HG03442 (cell line): ENCODE measurements around the gene TPRA1.
"Not testable (repeated sequence)": the region's sequence is repeated elsewhere in the genome, so short reads cannot be mapped to it uniquely, and the experiment has no call there.

ENCODE experiments used
- ATAC-seq: cut with Tn5 transposase; IDR thresholded peaks from one replicate; pipeline ENCODE4 v1.9.1; 2021; ENCODE audit warnings: mild to moderate bottlenecking, moderate library complexity; ENCODE audit not compliant: unreplicated experiment

Gene TPRA1

DNA sequence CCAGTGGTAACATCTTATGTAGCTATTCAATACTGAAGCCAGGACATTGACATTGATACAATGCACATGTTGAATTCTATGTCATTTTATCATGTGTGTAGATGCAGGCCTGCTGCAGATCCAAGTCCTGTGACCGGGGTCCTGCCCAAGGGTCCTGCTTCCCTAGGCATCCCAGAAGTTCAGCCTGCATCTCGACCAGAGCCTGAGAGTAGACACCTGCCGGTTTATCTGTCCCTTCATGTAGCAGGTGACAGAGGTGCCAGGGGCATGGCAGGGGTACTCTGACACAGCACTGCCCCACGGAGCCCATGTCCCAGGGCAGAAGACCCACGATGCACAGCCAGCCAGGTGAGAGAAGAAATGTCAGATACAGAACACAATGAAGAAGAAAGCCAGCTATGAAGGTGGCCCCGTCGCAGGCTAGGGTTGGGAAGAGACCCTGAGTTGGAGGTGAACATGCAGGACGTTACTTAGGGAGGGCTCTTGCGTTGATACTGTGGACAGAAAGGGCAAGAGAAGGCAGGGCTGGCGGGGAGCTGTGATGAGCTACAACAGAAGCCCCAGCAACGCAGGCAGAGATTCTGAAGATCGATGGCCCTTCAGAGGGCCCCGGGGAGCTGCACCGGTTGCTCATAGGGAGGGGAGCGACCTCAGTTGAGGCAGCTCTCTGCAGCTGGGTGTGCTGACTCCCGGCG is 51.0 kb downstream of the TPRA1 start:
- ATAC-seq, result no peak

DNA sequence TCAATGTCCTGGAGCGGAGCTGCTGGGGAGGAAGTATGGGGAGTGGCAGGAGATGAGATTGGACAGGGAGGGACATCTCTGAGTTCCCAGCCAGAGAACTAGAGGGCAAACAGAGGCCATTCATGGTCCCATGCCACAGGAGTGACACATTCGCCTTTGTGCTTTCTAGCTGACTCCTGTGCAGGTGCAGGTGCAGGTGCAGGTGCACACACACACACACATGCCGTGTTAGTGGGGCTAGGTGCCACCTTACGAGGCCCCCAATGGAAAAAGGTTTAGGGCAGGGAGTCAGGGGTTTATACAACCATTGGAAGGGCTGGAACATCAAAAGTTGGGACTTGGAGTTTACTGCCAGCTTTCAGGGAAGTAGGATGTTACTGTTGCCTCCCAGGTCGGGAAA is 52.0 kb downstream of the TPRA1 start:
- ATAC-seq, result no peak

DNA sequence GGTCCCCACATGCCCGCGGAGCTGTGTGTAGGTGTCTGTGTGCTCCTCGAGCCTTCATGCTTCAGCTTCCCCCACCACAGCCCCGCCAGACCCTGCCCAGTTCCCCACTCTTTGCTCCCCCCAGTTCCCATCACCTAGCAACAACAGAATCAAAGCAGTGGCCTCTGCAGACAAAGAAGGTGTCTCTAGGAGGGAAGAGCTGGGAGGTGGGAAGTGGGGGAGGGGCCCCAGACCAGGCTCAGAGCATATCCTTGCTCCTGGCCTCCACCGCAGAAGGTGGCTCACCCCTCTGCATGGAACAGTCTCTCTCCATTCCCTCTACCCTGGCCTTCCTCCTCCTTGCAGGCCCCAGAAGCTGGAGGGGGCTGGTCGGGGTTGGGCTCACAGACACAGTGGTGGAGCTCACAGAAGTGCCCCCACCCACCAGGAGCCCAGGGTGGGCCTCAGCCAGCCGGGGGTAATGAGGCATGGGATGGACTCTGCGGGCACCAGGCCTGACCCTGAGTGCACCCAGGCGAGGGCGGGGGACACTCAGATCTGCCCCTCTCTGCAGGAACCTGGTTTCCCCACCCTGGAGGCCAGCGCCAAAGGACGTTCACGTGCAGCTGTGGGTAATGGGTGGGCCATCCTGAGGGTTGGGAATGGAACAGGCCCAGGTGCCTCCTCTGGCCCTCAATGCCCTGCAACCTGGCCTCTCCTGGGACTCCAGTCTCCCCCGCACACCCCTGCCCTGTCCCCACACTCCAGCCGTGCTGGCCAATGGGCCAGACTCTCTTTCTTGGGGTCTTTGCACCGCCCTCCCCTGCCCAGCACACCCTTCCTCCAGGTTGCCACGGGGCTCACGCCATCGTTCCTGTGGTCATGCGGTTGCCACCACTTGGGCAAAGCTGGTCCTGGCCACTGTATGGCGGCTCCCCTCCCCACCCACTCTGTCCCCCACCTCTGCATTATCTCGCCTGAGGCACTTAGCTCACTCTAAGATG is 53.4 kb downstream of the TPRA1 start:
- no peak for ATAC-seq

DNA sequence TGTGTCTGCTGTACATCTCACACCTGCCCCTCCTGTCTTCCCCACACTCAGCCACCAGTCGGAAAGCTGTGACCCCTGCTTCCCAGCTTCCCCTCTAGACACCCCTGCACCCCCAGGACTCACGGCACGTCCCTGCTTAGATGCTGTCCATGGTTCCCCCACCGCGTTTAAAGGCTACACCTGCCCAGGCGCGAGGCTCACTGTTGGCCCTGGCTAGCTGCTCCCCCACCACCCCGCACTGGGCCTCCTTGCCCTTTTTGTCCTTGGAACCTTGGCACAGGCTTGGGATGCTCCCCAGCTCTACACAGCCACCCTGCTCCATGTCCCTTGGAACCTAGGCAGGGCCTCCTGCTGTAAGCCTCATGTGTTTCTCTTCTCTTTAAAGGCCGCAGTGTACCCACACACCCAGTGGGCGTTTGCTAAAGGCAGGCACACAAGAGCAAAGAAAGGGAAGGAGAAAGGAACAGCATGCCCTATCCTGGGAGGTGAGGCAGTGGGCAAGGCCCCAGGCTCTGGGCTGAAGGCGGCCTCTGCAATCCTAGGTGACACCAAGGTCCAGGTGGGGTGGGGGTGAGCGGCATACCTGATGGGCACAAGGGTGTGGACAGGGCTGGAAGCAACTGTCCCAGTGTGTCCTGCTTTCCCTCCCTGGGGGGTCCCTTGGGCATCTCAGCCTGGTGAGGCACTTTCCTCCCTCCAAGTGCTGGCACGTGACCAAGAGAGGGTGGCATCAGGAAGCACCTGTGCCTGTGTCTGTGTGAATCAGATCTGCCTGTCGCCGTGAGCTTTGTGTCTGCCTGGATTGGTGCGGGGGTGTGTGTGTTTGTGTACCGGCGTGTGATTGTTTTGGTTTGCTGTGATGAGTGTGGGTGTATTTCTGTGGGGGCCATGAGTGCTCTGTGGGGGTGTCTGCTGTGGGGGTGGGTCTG is 54.4 kb downstream of the TPRA1 start:
- no peak for ATAC-seq

DNA sequence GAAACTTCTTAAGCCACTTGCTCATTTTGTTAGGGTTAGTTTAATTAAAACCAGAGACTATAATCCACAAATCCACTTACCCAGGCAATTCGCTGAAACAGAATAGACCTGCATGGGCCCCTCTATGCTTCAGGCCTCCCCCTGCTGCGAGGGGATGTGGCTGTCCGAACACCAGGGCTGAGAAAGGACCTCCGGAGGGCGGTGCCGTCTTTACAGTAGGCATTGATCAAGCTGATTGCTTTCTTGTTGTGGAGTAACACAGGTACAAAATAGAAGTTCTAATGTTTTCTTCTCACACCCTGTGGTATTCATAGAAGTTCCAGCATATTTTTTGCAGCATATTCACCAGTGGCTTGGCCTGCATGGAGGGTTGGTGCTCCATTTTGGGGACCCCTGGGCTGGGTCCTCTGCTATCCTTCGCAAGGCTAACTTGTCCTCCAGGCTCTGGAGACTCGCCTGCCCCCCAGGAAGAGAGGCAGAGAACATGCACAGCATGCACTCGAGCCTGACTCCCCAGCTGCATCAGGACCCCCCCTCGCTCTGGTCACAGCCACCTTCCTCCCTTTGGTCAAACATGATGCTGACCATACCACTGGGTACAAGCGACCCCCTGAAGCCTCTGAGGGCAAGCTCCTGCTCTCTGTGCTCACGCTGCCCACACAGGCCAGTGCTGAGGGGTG is 55.3 kb downstream of the TPRA1 start:
- no peak for ATAC-seq

DNA sequence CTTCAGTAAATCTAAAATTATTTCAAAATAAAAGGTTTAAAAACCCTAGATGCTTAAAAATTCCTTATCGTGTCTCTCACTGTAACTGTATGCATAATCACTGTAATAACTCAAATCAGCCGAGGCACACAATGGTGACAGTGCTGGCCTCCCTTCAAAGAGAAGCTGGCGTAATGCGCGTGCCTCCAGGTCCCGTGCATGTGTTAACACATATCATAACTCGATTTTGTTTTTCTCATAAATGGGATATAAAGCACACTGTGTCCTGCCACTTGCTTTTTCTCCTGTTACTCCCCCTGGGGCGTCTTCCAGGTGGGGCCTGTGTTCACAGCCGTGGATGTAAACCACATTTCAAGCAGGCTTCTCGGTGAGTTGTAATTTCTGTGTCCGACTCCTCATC is 56.0 kb downstream of the TPRA1 start:
- ATAC-seq, result no peak

DNA sequence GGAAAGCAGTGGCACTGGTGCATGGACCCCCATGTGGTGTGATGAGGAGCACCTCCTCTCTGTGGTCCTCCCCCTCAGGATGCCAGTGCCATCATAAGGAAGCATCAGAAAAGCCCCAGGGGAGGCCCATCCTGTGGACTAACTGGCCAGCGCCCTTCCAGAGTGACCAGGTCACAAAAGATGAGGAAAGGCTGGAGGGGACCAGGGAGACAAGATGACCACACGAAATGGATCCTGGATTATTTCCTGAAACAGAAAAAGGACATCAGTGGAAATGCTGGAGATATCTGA is 56.4 kb downstream of the TPRA1 start:
- no peak for ATAC-seq

DNA sequence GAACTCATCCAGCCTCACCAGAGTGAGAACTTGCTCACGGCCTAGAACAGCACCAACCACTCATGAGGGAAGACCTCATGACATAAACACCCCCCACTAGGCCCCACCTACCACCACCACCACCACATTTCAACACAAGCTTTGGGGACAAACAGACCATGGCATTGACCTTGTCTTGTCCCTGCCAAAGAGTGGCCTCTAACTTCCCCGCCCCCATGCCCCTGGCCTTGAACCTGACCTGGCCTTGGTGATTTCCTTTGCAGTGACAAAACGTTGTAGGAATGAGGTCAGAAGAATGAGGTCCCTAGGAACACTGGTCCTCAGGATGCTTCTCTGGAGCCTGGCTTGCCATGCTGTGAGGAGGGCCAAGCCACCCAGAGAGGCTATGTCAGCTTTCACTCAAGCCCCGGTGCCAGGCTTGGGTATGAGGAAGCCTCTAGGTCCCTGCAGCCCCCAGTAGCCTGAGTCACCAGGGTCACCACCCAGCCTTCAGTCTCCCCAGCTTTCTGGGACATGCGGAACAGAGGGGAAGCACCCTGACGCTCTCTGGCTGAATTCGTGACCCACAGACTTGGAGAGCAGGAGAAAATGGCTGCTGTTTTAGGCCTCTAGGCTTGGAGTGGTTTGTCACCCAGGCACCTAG is 57.9 kb downstream of the TPRA1 start:
- no peak for ATAC-seq

DNA sequence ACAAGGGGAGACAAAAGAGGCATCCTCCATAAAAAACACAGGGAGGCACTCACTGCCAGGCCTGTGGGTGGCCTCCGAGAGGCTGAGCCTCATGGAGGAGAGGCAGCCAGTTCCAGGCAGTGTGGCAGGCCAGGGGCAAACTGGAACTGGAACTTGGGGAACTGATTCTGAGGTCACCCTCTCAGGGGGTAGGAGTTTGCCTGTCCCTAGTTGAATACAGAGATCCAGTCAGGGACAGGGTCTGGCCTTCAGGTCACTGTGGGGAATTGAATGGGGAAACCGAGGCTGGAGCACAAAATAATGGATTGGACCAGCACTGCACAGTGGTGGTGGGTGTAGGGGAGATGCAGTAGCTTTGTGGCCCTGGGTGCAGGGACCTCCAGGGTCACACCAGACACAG is 58.7 kb downstream of the TPRA1 start:
- no peak for ATAC-seq

DNA sequence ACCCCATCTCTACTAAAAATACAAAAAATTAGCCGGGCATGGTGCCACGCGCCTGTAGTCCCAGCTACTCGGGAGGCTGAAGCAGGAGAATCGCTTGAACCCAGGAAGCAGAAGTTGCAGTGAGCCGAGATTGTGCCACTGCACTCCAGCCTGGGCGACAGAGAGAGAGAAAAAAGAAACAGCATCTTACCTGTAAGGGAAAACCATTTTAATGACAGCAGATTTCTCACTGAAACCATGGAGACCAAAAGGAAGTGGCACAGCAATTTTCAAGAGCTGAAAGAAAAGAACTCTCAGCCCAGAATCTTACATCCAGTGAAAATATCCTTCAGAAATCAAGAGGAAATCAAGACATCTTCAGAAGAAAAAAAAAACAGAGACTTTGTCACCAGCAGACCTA is 59.7 kb downstream of the TPRA1 start:
- ATAC-seq, result not testable (repeated sequence)

DNA sequence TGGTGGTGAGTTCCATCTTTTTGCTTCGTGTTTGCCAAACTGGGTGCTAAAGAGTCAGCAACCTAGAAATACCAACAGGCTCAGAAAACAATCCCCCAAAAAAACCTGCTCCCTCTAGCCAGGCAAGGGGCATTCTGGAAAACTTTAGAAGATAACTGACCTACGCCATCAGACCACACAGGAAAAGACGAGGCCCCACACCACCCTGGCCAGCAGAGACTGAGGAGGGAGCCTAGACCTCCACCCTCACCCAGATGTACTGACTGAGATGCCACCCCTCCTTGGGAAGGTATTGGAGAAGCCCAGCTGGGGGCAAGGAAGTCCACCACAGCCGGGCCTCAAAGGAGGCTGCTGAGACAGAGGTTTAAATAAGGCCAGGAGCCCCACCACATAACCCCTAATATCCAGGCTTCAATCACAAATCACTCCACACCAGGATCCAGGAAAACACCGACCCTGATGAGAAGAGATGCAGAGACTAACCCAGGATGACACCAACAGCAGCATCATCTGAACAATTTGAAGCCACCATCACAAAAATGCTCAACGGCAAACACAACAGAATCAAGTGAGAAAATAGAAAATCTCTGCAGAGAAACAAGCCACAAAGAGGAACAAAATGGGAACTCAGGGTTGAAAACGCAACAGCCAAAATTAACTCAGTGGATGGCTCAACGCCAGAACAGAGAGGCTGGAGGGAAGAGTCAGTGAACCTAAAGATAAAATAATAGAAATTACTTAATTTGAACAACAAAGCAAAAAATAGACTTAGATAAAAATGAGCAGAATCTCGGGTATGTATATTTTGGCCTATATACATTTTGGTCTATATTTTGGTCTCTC is 61.0 kb downstream of the TPRA1 start:
- ATAC-seq, result no peak

DNA sequence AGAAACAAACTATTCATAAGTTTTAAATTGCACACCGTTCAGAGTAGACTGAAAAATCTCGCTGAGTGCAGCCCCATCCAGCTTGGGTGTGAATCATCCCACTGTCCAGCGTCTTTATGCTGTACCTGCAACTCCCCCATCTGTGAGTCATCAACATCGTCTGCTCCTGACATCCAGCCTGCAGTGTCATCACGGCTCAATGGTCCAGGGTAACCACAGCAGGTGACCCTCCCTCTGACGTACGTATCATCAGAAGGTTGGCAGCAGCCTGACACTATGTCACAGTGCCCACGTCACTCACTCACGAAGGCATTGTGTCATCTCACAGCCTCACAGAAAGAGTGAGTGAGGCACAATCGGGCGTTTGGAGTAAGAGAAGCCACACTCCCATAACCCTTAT is 65.2 kb downstream of the TPRA1 start:
- ATAC-seq, result no peak

DNA sequence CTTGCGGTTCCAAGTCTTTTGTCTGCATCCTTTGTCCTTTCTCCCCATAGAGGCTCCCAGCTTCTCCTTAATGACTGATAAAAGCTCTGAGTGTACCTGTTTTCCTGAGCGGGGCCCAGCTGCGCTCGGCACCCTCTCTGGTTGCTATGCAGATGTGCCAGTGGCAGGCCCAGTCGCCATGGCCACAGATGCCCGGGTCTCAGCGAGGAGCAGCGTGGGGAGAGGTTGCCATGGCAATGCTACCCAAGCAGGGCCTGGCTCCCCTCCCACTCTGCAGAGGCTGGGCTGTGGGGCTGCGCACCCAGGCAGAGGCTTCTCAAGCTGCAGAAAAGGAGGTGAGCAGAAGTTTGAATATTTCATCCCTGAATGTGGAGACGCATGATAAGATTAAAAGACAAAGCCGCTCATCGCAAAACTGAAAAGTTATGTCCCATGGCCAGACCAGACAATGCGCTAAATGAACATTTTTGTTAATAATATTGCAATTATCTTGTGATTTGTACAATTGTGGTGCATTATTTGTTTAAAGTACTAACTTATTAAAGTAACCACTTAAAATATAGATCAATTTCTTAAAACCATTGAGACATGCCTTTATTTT is 66.1 kb downstream of the TPRA1 start:
- ATAC-seq, result no peak
